ENCODE data around the gene ZSCAN29. TPM values are rescaled to one million over a fixed set of nuclear protein-coding genes. Genes with fewer than 3 reads are reported as not detected.

The ZSCAN29 gene
- polyA plus RNA-seq, 1 of the 3 experiments (the other 2 are of a cell fraction): 5.7 TPM

DNA sequence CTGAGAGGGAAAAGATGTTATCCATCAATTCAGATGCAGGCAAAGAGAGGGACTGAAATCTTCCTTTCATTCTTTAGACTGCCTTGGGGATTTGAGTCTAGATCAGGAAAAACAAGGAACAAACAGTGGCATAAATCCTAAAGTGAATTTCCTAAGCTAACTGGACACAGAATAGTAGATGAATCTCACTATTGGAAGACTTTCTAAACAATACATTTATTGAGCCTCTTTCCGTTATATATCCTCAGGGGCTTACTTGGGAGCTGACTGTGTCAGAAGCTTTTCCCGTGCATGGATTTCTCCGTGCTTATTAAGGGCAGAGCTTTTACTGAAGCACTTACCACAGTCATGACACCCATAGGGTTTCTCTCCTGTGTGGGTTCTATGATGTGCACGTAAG lies 10.0 kb downstream of the ZSCAN29 start:
- H3K4me3 ChIP-seq (ENCODE audit: low read depth in 2 of 2, low read length in 1 of 2): peak overlapping the region in 1 of 2 experiments; percentile 23; a peak in 1 of 4 replicates
- H3F3A ChIP-seq (replicated peaks; ENCODE audit: insufficient read depth): no peaks in the 10 kb centered on the region
- H4K20me1 ChIP-seq (ENCODE audit: insufficient read depth): no peaks in the 10 kb centered on the region
- H3K4me2 ChIP-seq: no peak overlapping the region
- peaks cover 62 to 81% of the 10 kb centered on the region in 2 experiments for H3K36me3 ChIP-seq (replicated peaks in 1 of 2; ENCODE audit: control insufficient read depth in 1 of 2, insufficient read depth in 2 of 2, low read length in 1 of 2)
- H3K4me1 ChIP-seq (ENCODE audit: control insufficient read depth in 1 of 2, insufficient read depth in 2 of 2, low read depth in 1 of 2, low read length in 1 of 2): no peaks in the 10 kb centered on the region
- no peaks in the 10 kb centered on the region for H3K9me2 ChIP-seq
- no peak for TF ChIP-seq TEAD4 (IDR thresholded peaks at IDR 0.05; ENCODE audit: borderline replicate concordance, insufficient read depth)
- TF ChIP-seq, protein P1, sequence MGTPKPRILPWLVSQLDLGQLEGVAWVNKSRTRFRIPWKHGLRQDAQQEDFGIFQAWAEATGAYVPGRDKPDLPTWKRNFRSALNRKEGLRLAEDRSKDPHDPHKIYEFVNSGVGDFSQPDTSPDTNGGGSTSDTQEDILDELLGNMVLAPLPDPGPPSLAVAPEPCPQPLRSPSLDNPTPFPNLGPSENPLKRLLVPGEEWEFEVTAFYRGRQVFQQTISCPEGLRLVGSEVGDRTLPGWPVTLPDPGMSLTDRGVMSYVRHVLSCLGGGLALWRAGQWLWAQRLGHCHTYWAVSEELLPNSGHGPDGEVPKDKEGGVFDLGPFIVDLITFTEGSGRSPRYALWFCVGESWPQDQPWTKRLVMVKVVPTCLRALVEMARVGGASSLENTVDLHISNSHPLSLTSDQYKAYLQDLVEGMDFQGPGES (IDR thresholded peaks at IDR 0.05; ENCODE audit: low read depth, low read length): no peak
- TF ChIP-seq, protein P2, sequence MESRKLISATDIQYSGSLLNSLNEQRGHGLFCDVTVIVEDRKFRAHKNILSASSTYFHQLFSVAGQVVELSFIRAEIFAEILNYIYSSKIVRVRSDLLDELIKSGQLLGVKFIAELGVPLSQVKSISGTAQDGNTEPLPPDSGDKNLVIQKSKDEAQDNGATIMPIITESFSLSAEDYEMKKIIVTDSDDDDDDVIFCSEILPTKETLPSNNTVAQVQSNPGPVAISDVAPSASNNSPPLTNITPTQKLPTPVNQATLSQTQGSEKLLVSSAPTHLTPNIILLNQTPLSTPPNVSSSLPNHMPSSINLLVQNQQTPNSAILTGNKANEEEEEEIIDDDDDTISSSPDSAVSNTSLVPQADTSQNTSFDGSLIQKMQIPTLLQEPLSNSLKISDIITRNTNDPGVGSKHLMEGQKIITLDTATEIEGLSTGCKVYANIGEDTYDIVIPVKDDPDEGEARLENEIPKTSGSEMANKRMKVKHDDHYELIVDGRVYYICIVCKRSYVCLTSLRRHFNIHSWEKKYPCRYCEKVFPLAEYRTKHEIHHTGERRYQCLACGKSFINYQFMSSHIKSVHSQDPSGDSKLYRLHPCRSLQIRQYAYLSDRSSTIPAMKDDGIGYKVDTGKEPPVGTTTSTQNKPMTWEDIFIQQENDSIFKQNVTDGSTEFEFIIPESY (IDR thresholded peaks at IDR 0.05; ENCODE audit: borderline replicate concordance, low read depth): no peak
- no peak for TF ChIP-seq EP300 (IDR thresholded peaks at IDR 0.05; ENCODE audit: borderline replicate concordance in 1 of 2, low read depth in 1 of 2, low read length in 1 of 2)
- TF ChIP-seq RAD21 (IDR thresholded peaks at IDR 0.05; ENCODE audit: low read length): no peak
- TF ChIP-seq NFIC (IDR thresholded peaks at IDR 0.05; ENCODE audit: borderline replicate concordance): no peak
- TF ChIP-seq CHD2 (IDR thresholded peaks at IDR 0.05; ENCODE audit: low read length, partially characterized antibody): no peak
- TF ChIP-seq, protein P3, sequence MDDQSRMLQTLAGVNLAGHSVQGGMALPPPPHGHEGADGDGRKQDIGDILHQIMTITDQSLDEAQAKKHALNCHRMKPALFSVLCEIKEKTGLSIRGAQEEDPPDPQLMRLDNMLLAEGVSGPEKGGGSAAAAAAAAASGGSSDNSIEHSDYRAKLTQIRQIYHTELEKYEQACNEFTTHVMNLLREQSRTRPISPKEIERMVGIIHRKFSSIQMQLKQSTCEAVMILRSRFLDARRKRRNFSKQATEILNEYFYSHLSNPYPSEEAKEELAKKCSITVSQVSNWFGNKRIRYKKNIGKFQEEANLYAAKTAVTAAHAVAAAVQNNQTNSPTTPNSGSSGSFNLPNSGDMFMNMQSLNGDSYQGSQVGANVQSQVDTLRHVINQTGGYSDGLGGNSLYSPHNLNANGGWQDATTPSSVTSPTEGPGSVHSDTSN (IDR thresholded peaks at IDR 0.05): no peak
- TF ChIP-seq POLR2AphosphoS5 (IDR thresholded peaks at IDR 0.05; ENCODE audit: low read depth, low read length): no peak
- TF ChIP-seq FOXM1 (IDR thresholded peaks at IDR 0.05; ENCODE audit: low read depth): no peak
- TF ChIP-seq, protein P4, sequence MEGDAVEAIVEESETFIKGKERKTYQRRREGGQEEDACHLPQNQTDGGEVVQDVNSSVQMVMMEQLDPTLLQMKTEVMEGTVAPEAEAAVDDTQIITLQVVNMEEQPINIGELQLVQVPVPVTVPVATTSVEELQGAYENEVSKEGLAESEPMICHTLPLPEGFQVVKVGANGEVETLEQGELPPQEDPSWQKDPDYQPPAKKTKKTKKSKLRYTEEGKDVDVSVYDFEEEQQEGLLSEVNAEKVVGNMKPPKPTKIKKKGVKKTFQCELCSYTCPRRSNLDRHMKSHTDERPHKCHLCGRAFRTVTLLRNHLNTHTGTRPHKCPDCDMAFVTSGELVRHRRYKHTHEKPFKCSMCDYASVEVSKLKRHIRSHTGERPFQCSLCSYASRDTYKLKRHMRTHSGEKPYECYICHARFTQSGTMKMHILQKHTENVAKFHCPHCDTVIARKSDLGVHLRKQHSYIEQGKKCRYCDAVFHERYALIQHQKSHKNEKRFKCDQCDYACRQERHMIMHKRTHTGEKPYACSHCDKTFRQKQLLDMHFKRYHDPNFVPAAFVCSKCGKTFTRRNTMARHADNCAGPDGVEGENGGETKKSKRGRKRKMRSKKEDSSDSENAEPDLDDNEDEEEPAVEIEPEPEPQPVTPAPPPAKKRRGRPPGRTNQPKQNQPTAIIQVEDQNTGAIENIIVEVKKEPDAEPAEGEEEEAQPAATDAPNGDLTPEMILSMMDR (IDR thresholded peaks at IDR 0.05): no peak
- TF ChIP-seq GATA2 (CRISPR knock-in tag; IDR thresholded peaks at IDR 0.05): no peak
- no peak for TF ChIP-seq GABPA (IDR thresholded peaks at IDR 0.05; ENCODE audit: low read depth)
- ChIA-PET CTCF (interaction anchor here (0.8 to 1.3 kb wide), 3 partner anchors 9 to 76 kb away, joined by 3 to 4 read pairs (median 4); no protein-coding TSS in a partner anchor), POLR2A (interaction anchor here (1.2 kb wide), 1 partner anchor 10 kb away, joined by 3 read pairs; the partner anchor contains the start of genes TUBGCP4 and ZSCAN29)
- H3K27ac ChIP-seq (ENCODE audit: low read depth in 2 of 2, low read length in 1 of 2): no peak overlapping the region
- no peak overlapping the region for H2AFZ ChIP-seq (ENCODE audit: low read depth)
- peaks cover 26% of the 10 kb centered on the region for H3K9me3 ChIP-seq
- peaks cover 18% of the 10 kb centered on the region; the same call in 1 of the 2 replicates for H3K79me2 ChIP-seq (ENCODE audit: insufficient read depth)
- H3K27me3 ChIP-seq (ENCODE audit: insufficient read depth): no peaks in the 10 kb centered on the region
- no peak overlapping the region for H3K9ac ChIP-seq
- 87% methylated on average over 4 of the region's 4 CpGs for WGBS (ENCODE audit: low lambda C conversion rate)
- no peak for DNase-seq
